Measurements from ENCODE around the gene DTNA.
"Not testable (repeated sequence)": the region's sequence is repeated elsewhere in the genome, so short reads cannot be mapped to it uniquely, and the experiment has no call there.

DTNA gene

GRCh38 chr18:34911081-34911480, 201.0 kb downstream of the DTNA start:
- DNase-seq, result no peak

GRCh38 chr18:34911661-34912384, 201.7 kb downstream of the DTNA start:
- peak; percentile 50 for DNase-seq

DNA sequence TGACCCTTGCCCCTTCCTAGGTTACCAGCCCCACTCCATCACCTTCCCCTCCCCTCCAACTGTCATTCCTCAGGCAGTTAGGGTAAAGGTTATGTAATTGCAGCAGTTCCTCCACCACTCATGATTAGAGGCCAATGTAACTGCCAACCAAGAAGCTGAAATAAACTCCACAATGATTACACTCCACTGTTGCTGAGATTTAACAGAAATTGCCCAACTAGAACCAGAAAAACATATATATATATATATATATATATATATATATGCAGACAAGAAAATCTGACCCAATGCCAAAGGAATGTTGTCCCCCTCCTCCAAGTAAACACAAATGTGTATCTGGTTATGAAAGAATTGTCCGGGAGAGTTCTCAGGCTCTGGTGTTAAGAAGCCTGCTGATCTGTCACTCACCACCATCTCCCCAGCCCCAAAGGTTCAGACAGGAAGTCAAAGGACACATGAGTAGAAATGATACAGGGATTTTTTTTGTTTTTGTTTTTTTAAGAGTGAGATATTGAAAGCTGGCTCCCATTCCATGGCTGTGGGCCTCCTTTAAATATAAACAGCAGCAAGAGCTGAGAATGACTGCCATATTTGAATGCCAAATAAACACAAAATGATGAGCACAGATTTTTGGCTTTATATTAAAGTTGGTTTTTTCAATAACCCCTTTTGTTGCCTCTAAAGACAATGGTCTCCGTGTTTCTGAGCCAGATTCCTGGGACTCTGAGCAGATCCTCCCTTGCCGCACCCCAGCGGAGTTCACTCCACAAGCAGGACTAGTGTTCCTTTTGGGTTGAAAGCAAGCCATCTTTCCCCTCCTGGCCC, 204.0 kb downstream of the DTNA start:
- no peak for DNase-seq

GRCh38 chr18:34915046-34915445, 204.9 kb downstream of the DTNA start:
- no peak for DNase-seq

DNA sequence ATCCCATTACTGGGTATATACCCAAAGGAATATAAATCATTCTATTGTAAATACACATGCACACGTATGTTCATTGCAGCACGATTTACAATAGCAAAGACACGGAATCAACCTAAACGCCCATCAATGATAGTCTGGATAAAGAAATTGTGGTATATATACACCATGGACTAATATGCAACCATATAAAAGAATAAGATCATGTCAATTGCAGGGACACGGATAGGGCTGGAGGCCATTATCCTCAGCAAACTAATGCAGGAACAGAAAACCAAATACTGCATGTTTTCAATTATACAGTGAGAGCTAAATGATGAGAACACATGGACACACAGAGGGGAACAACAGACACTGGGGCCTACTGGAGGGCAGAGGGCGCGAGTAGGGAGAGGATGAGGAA, 206.4 kb downstream of the DTNA start:
- DNase-seq, result not testable (repeated sequence)

- DNase-seq, result no peak
These were observed 208.8 kb downstream of the DTNA start for GRCh38 chr18:34918856-34919255.

DNA sequence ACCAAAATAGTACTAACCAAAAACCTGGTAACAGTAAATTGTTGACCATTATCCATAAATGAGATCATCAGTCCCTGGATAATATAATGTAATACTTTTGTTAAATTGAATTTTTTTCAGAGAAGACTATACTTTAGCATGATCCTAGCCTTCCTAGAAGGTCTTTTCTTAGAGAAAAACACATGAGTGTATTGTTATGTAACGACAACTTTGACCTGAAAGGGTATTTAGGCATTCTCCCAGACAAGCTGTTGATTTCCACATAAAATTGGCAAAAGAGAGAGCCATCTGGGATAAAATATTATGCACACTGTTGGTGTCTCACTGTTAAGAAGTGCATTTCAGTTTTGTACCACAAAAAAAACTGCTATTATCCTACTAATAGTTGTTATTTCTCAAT, 211.1 kb downstream of the DTNA start:
- no peak for DNase-seq

GRCh38 chr18:34921811-34922385, 211.8 kb downstream of the DTNA start:
- no peak for DNase-seq

GRCh38 chr18:34922594-34922993, 212.5 kb downstream of the DTNA start:
- not testable (repeated sequence) for DNase-seq

DNA sequence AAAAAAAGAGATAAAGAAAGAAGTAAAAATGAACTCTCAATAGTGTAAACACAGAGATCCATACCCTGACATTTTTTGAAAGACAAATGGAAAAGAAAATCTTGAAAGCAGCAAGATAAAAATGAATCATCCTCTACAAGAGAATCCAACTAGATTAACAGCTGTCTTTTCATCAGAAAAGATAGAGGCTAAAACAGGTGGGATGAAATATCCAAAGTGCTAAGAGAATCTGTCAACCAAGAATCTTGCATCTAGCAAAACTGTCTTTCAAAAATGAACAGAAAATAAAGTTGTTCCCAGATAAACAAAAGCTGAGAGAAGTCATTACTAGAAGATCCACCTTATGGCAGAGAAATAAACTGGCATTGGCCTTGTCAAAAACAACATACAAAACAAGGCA, 213.8 kb downstream of the DTNA start:
- DNase-seq, result no peak

GRCh38 chr18:34926683-34927082, 216.6 kb downstream of the DTNA start:
- DNase-seq, result no peak

DNA sequence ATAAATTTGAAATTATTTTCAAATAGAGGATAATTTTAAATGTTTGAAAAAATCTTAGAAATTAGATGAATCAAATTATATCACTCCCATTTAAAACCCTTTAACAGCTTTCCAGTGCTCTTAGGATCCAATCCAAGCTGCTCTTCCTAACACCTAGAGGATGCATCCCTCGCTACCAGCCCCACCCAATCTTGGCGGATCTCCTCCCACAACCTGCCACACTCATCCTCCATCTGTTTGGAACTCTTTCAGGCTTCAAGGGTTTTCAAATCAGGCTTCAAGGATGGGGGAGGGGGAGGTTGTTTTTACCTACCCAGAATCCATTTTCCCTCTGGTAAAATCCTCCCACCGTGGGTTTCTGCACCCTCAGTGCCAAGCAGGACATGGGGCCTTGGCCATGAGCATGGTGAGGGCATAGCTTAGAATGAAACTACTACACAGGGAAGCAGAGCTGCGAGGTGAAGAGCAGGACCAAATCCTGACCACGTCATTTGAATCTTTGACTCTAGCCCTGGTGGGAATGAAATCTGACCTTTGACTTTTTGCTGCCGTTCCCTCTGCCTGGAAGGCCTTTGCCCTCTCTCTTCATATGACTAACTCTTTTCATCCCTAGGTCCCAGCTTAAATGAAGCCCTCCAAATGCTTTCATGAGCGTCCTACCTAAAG, 218.1 kb downstream of the DTNA start:
- DNase-seq, result peak; percentile 65

GRCh38 chr18:34928754-34929335, 218.7 kb downstream of the DTNA start:
- no peak for DNase-seq

GRCh38 chr18:34929336-34929780, 219.3 kb downstream of the DTNA start:
- no peak for DNase-seq

DNA sequence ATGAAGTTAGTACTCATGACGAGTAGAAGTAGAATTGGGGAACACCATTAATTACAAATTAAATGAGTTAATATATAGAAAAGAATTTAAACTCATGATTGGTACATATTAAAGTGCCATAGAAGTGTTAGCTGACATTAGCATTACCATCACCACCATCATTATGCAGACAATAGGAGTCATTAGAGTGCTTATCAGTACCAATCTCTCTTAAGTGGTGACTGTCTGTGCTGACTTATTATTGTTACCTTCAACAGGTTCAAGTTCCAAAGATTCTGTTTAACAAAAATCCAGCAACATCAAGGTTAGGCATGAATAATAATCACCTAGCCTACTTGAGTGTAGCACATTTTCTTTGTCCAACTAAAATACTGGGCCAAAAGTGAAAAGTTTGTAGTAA, 222.3 kb downstream of the DTNA start:
- no peak for DNase-seq

GRCh38 chr18:34932792-34933466, 222.8 kb downstream of the DTNA start:
- DNase-seq, result no peak

DNA sequence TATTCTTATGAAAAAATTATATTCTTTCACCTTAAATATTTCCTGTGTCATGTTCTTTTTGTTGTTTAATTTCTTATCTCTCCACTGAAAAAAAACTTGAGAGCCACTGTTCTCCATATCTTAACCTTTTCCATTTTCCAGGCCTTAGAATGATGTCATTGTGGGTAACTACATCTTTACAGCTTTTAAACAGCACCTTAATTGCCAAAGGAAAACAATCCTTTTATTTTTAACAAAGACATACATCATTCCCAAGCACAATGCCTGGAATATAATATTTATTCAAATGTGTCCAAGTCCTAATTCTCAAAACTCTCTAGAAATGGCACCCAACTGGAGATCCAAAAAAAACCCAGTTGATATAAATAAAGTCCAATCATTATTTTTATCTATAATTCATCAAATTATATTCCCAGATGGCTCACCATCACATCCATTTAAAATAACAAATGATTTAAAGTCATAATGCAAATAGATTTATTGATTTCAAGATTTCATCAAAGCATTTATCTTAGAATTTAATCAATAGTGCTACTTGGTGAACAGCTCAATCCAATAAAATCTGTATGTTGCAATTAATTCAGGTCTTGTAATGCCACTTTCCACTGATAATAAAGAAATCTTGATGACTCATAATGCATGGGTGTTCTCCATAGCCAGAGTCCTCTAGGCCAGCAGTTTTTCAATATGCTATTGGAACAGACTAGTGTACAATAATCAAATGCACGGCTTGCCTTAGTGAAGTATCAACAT, 224.0 kb downstream of the DTNA start:
- no peak for DNase-seq

DNA sequence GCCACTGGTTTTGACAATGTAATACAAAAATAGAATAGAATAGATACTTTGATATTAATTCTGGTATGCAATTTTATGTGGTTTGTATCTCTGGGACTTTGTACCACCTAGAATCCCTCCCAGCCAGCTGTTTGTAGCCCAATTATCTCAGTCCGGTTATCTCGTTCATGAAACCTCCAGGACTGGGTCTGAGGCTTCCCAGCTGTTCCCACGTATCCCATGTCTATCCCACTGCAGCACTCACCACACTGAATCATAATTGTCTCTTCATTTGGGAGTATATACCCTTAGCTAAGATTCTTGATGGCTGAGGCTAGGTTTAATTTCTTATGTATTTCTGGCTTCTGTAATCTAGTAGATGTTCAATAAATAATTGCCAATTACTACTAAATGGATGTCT, 226.7 kb downstream of the DTNA start:
- peak; percentile 5 for DNase-seq

- DNase-seq, result no peak
These were observed 228.0 kb downstream of the DTNA start for GRCh38 chr18:34938090-34938489.

Measured in NCI-H2171 treated with DMSO at 0.1 percent for 48 hours (cell line).